RWPE2 (cell line): ENCODE measurements around the gene SFTPA1.
"Not testable (repeated sequence)": the region's sequence is repeated elsewhere in the genome, so short reads cannot be mapped to it uniquely, and the experiment has no call there.

Experiments
- ATAC-seq: fragments of 200-7000 bp; cut with Tn5 transposase; 3 replicates; pipeline ENCODE4 v1.9.1; 2021; ENCODE audit warnings: low read depth
- DNase-seq: peaks from one replicate; pipeline ENCODE4 v3.0.0-alpha.2; 2020; ENCODE audit warnings: low spot score
- H3K27ac ChIP-seq: fragments of 450-650 bp; 2 replicates; pipeline ENCODE4 v1.5.1; 2017; ENCODE audit warnings: mild to moderate bottlenecking; ENCODE audit not compliant: poor library complexity, severe bottlenecking
- H3K27me3 ChIP-seq: fragments of 250-450 bp; sonication (Bioruptor Pico); 2 replicates; pipeline ENCODE4 v1.5.1; 2021; ENCODE audit warnings: mild to moderate bottlenecking, moderate library complexity; ENCODE audit not compliant: insufficient read depth, poor library complexity, severe bottlenecking
- H3K36me3 ChIP-seq: fragments of 250-450 bp; sonication (Bioruptor Pico); 2 replicates; pipeline ENCODE4 v1.5.1; 2020; ENCODE audit warnings: low read depth, mild to moderate bottlenecking, moderate library complexity
- H3K4me1 ChIP-seq: fragments of 250-450 bp; sonication (Bioruptor Pico); 2 replicates; pipeline ENCODE4 v1.5.1; 2021; ENCODE audit warnings: mild to moderate bottlenecking, moderate library complexity; ENCODE audit not compliant: insufficient read depth, poor library complexity, severe bottlenecking
- H3K4me3 ChIP-seq: fragments of 250-450 bp; sonication (Bioruptor Pico); 2 replicates; pipeline ENCODE4 v1.5.1; 2021; ENCODE audit warnings: mild to moderate bottlenecking, moderate library complexity; ENCODE audit not compliant: severe bottlenecking
- H3K9me3 ChIP-seq: fragments of 250-450 bp; sonication (Bioruptor Pico); 2 replicates; pipeline ENCODE4 v1.5.1; 2021; ENCODE audit warnings: mild to moderate bottlenecking, moderate library complexity; ENCODE audit not compliant: severe bottlenecking
- CTCF ChIP-seq: fragments of 450-650 bp; IDR thresholded peaks from one replicate; pipeline ENCODE4 v1.5.1; 2017; ENCODE audit warnings: mild to moderate bottlenecking, moderate library complexity; ENCODE audit not compliant: poor library complexity, severe bottlenecking

The SFTPA1 gene

GRCh38 chr10:79585870-79586527, 24.7 kb upstream of the SFTPA1 start:
- no peak for DNase-seq
- H3K27me3 ChIP-seq, result peaks cover 5% of the 10 kb centered on the region
- no peak for ATAC-seq
- no peaks in the 10 kb centered on the region for H3K4me1 ChIP-seq
- no peak overlapping the region for H3K27ac ChIP-seq
- H3K9me3 ChIP-seq, result no peaks in the 10 kb centered on the region
- no peaks in the 10 kb centered on the region for H3K36me3 ChIP-seq
- TF ChIP-seq CTCF, result no peak
- no peak overlapping the region for H3K4me3 ChIP-seq

GRCh38 chr10:79586933-79587332, 23.8 kb upstream of the SFTPA1 start:
- H3K27ac ChIP-seq, result no peak overlapping the region
- no peaks in the 10 kb centered on the region for H3K36me3 ChIP-seq
- H3K9me3 ChIP-seq, result no peaks in the 10 kb centered on the region
- ATAC-seq (no peak), DNase-seq (no peak)
- no peaks in the 10 kb centered on the region for H3K4me1 ChIP-seq
- H3K4me3 ChIP-seq, result no peak overlapping the region
- TF ChIP-seq CTCF, result no peak
- H3K27me3 ChIP-seq, result peaks cover 5% of the 10 kb centered on the region

- no peaks in the 10 kb centered on the region for H3K9me3 ChIP-seq
- peaks cover 5% of the 10 kb centered on the region for H3K27me3 ChIP-seq
- no peak overlapping the region for H3K27ac ChIP-seq
- ATAC-seq, result no peak
- no peak for DNase-seq
- no peaks in the 10 kb centered on the region for H3K36me3 ChIP-seq
- no peak overlapping the region for H3K4me3 ChIP-seq
- no peaks in the 10 kb centered on the region for H3K4me1 ChIP-seq
- no peak for TF ChIP-seq CTCF
Measured at GRCh38 chr10:79588800-79589199, 21.9 kb upstream of the SFTPA1 start.

GRCh38 chr10:79593377-79593776, 17.4 kb upstream of the SFTPA1 start:
- H3K36me3 ChIP-seq, result no peaks in the 10 kb centered on the region
- TF ChIP-seq CTCF, result no peak
- no peak overlapping the region for H3K27ac ChIP-seq
- H3K4me1 ChIP-seq, result no peaks in the 10 kb centered on the region
- DNase-seq, result no peak
- no peak overlapping the region for H3K4me3 ChIP-seq
- peaks cover 4% of the 10 kb centered on the region for H3K9me3 ChIP-seq
- H3K27me3 ChIP-seq, result peaks cover 15% of the 10 kb centered on the region
- ATAC-seq, result no peak

- H3K4me1 ChIP-seq, H3K36me3 ChIP-seq, H3K9me3 ChIP-seq, H3K27ac ChIP-seq, H3K4me3 ChIP-seq, ATAC-seq, DNase-seq: not testable (repeated sequence)
- H3K27me3 ChIP-seq, result peaks cover 10% of the 10 kb centered on the region
Measured at GRCh38 chr10:79594565-79594964, 16.2 kb upstream of the SFTPA1 start.
